Mesenchymal stem cell (in vitro differentiated cells and primary cell): Measurements from ENCODE around the gene HAPLN3.

Experiments
- DNase-seq: peaks from one replicate; pipeline ENCODE4 v3.0.0-alpha.2; 2013
- H2AFZ ChIP-seq: one replicate; pipeline ENCODE4 v1.6.1; 2013; ENCODE audit warnings: low read depth, mild to moderate bottlenecking, control low read depth, inconsistent platforms, low read length, moderate library complexity
- H2AK5ac ChIP-seq: 2 replicates; pipeline ENCODE4 v1.6.1; 2013; ENCODE audit warnings: low read length, moderate library complexity, mild to moderate bottlenecking, inconsistent platforms; ENCODE audit not compliant: severe bottlenecking
- H2BK120ac ChIP-seq: one replicate; pipeline ENCODE4 v1.6.1; 2013; ENCODE audit warnings: low read depth, mild to moderate bottlenecking, inconsistent platforms, low read length, moderate library complexity
- H2BK12ac ChIP-seq, 2 experiments: one replicate each; pipeline ENCODE4 v1.6.1; 2013; ENCODE audit warnings: inconsistent platforms in 2 of 2, low read length in 2 of 2, mild to moderate bottlenecking in 2 of 2, moderate library complexity in 2 of 2, control low read depth in 1 of 2
- H2BK15ac ChIP-seq: one replicate; pipeline ENCODE4 v1.6.1; 2013; ENCODE audit warnings: mild to moderate bottlenecking, low read depth, inconsistent platforms; ENCODE audit not compliant: poor library complexity, severe bottlenecking
- H2BK5ac ChIP-seq: 2 replicates; pipeline ENCODE4 v1.6.1; 2013; ENCODE audit warnings: low read depth, mild to moderate bottlenecking, low read length, control low read depth, inconsistent platforms; ENCODE audit not compliant: poor library complexity, severe bottlenecking
- H3K14ac ChIP-seq, 2 experiments: one replicate each; pipeline ENCODE4 v1.6.1; 2013; ENCODE audit warnings: inconsistent platforms in 2 of 2, low read length in 2 of 2, control low read depth in 1 of 2, mild to moderate bottlenecking in 1 of 2, moderate library complexity in 1 of 2
- H3K18ac ChIP-seq, 2 experiments: one replicate each; pipeline ENCODE4 v1.6.1; 2013; ENCODE audit warnings: inconsistent platforms in 2 of 2, low read length in 2 of 2, control low read depth in 1 of 2, low read depth in 1 of 2, mild to moderate bottlenecking in 1 of 2
- H3K23ac ChIP-seq, 2 experiments: one replicate each; pipeline ENCODE4 v1.6.1; 2013; ENCODE audit warnings: inconsistent platforms in 2 of 2, low read length in 2 of 2, mild to moderate bottlenecking in 2 of 2, moderate library complexity in 2 of 2, control low read depth in 1 of 2
- H3K27ac ChIP-seq: 2 replicates; pipeline ENCODE4 v1.5.1; 2013; ENCODE audit warnings: mild to moderate bottlenecking, moderate library complexity, low read length, control low read depth, inconsistent platforms; ENCODE audit not compliant: poor library complexity, severe bottlenecking
- H3K27me3 ChIP-seq, 2 experiments: 2 replicates each; pipeline versions ENCODE4 v1.6.1 to v1.7.0; 2013; ENCODE audit warnings: low read length in 2 of 2, mild to moderate bottlenecking in 2 of 2, moderate library complexity in 2 of 2, control low read depth in 1 of 2, inconsistent platforms in 1 of 2; ENCODE audit not compliant: control insufficient read depth in 1 of 2, insufficient read depth in 1 of 2
- H3K36me3 ChIP-seq, 2 experiments: 2 replicates each; pipeline versions ENCODE4 v1.6.1 to v1.7.0; 2013; ENCODE audit warnings: low read length in 2 of 2, control low read depth in 1 of 2, inconsistent platforms in 1 of 2, low read depth in 1 of 2, mild to moderate bottlenecking in 1 of 2; ENCODE audit not compliant: insufficient read depth in 2 of 2, control insufficient read depth in 1 of 2
- H3K4ac ChIP-seq, 2 experiments: one replicate each; pipeline ENCODE4 v1.6.1; 2013; ENCODE audit warnings: inconsistent platforms in 2 of 2, low read length in 2 of 2, mild to moderate bottlenecking in 2 of 2, moderate library complexity in 2 of 2, control low read depth in 1 of 2, low read depth in 1 of 2
- H3K4me1 ChIP-seq: 2 replicates; pipeline ENCODE4 v1.6.1; 2013; ENCODE audit warnings: low read depth, low read length, control low read depth; ENCODE audit not compliant: control insufficient read depth, insufficient read depth
- H3K4me2 ChIP-seq: 2 replicates; pipeline ENCODE4 v1.6.1; 2013; ENCODE audit warnings: low read length, mild to moderate bottlenecking, inconsistent platforms; ENCODE audit not compliant: poor library complexity, severe bottlenecking
- H3K4me3 ChIP-seq, 2 experiments: 2 replicates each; pipeline versions ENCODE4 v1.5.1 to v1.7.0; 2013; ENCODE audit warnings: low read length in 2 of 2, mild to moderate bottlenecking in 2 of 2, control low read depth in 1 of 2, low read depth in 1 of 2; ENCODE audit not compliant: insufficient read depth in 1 of 2
- H3K79me1 ChIP-seq: replicated peaks from 2 replicates; pipeline ENCODE4 v1.6.1; 2013; ENCODE audit warnings: mild to moderate bottlenecking, control low read depth, low read length, inconsistent platforms; ENCODE audit not compliant: poor library complexity, severe bottlenecking
- H3K9ac ChIP-seq: 2 replicates; pipeline ENCODE4 v1.7.0; 2013; ENCODE audit warnings: mild to moderate bottlenecking, low read length, moderate library complexity
- H3K9me3 ChIP-seq: 2 replicates; pipeline ENCODE4 v1.7.0; 2013; ENCODE audit warnings: mild to moderate bottlenecking, low read length; ENCODE audit not compliant: control insufficient read depth
- H4K8ac ChIP-seq: one replicate; pipeline ENCODE4 v1.6.1; 2013; ENCODE audit warnings: inconsistent platforms, mild to moderate bottlenecking, low read length, moderate library complexity
- H4K91ac ChIP-seq: one replicate; pipeline ENCODE4 v1.6.1; 2013; ENCODE audit warnings: mild to moderate bottlenecking, low read length, inconsistent platforms
- WGBS: methylation state at CpG from one replicate; pipeline ENCODE4 v1.1.7; 2013; ENCODE audit warnings: mixed read lengths; 5-methylcytosine and 5-hydroxymethylcytosine counted together

Gene HAPLN3

DNA sequence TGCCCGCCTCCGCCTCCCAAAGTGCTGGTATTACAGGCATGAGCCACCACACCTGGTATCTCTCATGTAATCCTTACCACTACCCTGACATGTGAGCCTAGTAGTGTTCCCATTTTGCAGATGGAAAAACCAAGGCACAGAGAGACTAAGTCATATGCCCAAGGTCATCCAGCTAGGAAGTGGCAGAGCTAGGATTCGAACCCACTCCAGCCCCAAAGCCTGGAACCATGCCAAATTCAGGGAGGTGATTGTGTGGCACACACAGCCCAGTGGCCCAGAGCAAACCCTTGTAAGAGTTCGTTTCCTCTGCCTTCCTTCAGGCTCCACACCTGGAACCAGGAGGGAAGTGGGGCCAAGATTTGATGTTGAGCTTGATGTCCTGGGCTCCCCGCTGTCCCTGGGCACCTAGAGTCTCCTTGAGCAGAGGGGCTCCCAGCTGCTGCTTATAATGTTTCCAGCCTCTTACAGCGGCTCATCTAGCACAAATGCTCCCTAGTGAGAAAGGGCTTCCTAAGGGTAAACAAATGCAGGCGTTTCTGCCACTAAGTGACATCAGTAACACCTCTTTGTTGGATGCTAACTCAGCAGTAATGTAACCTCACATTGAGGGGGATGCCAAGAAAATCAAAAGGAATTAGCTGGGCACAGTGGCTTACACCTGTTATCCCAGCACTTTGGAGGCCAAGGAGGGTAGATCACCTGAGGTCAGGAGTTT is 3.6 kb downstream of the HAPLN3 start:
- Histone ChIP-seq H2AFZ (no peak overlapping the region), H3K18ac (no peak overlapping the region), H3K14ac (no peak overlapping the region), H3K4me1 (peaks cover 17% of the 10 kb centered on the region), H2BK15ac (no peak overlapping the region), H3K36me3 (peaks cover 0 to 5% of the 10 kb centered on the region in 2 experiments), H3K27ac (no peak overlapping the region), H3K4me2 (no peak overlapping the region), H3K4me3 (no peak overlapping the region), H3K4ac (no peak overlapping the region), H3K9me3 (no peaks in the 10 kb centered on the region), H3K79me1 (no peaks in the 10 kb centered on the region), H3K23ac (no peak overlapping the region), H4K91ac (no peak overlapping the region), H2AK5ac (no peak overlapping the region), H2BK120ac (no peak overlapping the region), H4K8ac (no peak overlapping the region), H3K27me3 (peaks cover 14 to 27% of the 10 kb centered on the region in 2 experiments), H2BK5ac (no peak overlapping the region), H2BK12ac (no peak overlapping the region), H3K9ac (no peak overlapping the region)
- WGBS, result 77% methylated on average over 7 of the region's 7 CpGs
- no peak for DNase-seq

DNA sequence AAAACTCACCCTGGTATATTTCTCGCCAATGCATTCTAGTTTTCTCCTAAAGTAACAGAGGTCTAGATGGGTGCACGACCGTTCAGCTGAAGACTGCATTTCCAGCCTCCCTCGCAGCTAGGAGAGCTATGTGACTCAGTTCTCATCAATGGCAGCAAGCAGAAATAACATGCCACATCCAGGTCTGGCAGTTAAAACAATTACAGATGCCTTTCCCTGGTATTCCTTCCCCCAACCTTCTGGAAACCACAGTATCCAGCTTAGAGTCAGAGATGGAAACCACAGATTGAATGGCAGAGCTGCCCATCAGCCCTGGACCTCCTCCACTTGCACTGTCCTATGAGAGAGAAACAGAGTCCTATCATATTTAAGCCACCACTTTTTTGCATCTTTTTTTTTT is 4.8 kb downstream of the HAPLN3 start:
- WGBS, result 83% methylated on average over 4 of the region's 4 CpGs

DNA sequence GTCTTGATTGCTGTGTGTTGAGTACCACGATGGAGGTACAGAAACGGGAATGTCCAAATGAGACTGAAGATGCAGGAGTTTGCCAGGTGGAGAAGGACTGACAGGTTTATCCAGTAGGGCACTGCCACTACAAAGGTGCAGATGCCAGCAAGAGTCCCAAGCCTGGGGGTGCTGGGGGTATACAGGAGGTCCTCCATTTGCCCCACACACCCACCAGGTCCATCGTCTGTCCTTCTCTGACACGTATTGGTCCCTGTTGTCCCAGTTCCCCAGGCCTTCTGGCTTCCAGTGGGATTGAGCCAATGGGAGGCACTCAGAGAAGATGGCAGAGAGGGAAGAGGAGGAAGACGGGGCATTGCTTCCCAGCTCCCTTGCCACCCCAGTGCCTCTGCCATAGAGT is 6.6 kb downstream of the HAPLN3 start:
- Histone ChIP-seq H3K9ac (no peak overlapping the region), H3K14ac (no peak overlapping the region), H3K23ac (no peak overlapping the region), H3K4ac (no peak overlapping the region), H3K79me1 (no peaks in the 10 kb centered on the region), H2AFZ (no peak overlapping the region), H3K9me3 (no peaks in the 10 kb centered on the region), H4K8ac (no peak overlapping the region), H3K27me3 (peaks cover 0 to 4% of the 10 kb centered on the region in 2 experiments), H2BK12ac (no peak overlapping the region), H2BK120ac (no peak overlapping the region), H2AK5ac (no peak overlapping the region), H3K27ac (no peak overlapping the region), H3K4me2 (no peak overlapping the region), H3K4me1 (no peaks in the 10 kb centered on the region), H3K4me3 (no peak overlapping the region), H4K91ac (no peak overlapping the region), H3K36me3 (no peaks in the 10 kb centered on the region), H2BK15ac (no peak overlapping the region), H2BK5ac (no peak overlapping the region), H3K18ac (no peak overlapping the region)
- WGBS, result 68% methylated on average over 4 of the region's 5 CpGs
- no peak for DNase-seq

More for the DNA sequence above, 4.8 kb downstream of the HAPLN3 start:
- Histone ChIP-seq H2BK12ac (no peak overlapping the region), H2BK15ac (no peak overlapping the region), H2AFZ (no peak overlapping the region), H3K23ac (no peak overlapping the region), H3K27ac (no peak overlapping the region), H2AK5ac (no peak overlapping the region), H2BK5ac (no peak overlapping the region), H3K9ac (no peak overlapping the region), H3K4me3 (no peak overlapping the region), H3K27me3 (peaks cover 12 to 20% of the 10 kb centered on the region in 2 experiments), H4K91ac (no peak overlapping the region), H3K18ac (no peak overlapping the region), H3K14ac (no peak overlapping the region), H2BK120ac (no peak overlapping the region), H4K8ac (no peak overlapping the region), H3K36me3 (no peaks in the 10 kb centered on the region), H3K4me1 (peaks cover 13% of the 10 kb centered on the region), H3K4ac (no peak overlapping the region), H3K4me2 (no peak overlapping the region), H3K79me1 (no peaks in the 10 kb centered on the region), H3K9me3 (no peaks in the 10 kb centered on the region)
- DNase-seq, result no peak

DNA sequence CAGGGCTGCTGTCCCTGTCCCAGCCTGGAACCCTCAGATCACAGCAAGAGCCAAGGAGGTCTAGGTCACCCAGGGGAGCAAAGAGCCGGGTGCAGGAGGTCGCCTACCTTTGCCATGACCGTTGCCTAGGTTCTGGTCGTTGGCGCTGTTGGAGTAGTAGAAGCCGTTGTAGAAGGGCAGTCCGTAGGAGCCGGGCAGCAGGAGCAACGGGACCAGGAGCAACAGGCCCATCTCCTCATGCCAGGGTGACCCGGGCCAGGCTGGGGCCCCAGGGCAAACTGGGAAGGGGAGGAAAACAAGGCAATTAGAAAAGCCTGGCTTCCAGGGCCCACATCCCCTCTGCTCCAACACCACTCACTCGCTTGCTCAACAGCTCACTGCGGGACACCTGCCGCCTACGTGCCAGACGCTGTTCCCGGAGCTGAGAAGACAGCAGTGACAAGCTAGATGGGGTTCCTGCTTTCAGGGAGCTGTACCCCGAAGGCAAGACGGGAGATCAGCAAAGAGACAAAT is 8.2 kb downstream of the HAPLN3 start:
- no peaks in the 10 kb centered on the region for H3K36me3 ChIP-seq
- peaks cover 5% of the 10 kb centered on the region for H3K4me1 ChIP-seq
- no peak overlapping the region for H3K4ac ChIP-seq
- no peak overlapping the region for H4K91ac ChIP-seq
- WGBS, result 94% methylated on average over 18 of the region's 18 CpGs
- H3K79me1 ChIP-seq, result no peaks in the 10 kb centered on the region
- H2AK5ac ChIP-seq, result no peak overlapping the region
- H3K4me3 ChIP-seq, result no peak overlapping the region
- no peak overlapping the region for H2BK120ac ChIP-seq
- H2AFZ ChIP-seq, result no peak overlapping the region
- H2BK12ac ChIP-seq, result no peak overlapping the region
- no peaks in the 10 kb centered on the region for H3K9me3 ChIP-seq
- no peak overlapping the region for H3K14ac ChIP-seq
- no peak overlapping the region for H3K18ac ChIP-seq
- no peak overlapping the region for H4K8ac ChIP-seq
- no peak overlapping the region for H3K4me2 ChIP-seq
- H3K9ac ChIP-seq, result no peak overlapping the region
- H2BK5ac ChIP-seq, result no peak overlapping the region
- H3K27me3 ChIP-seq, result no peaks in the 10 kb centered on the region
- no peak for DNase-seq
- H2BK15ac ChIP-seq, result no peak overlapping the region
- no peak overlapping the region for H3K27ac ChIP-seq
- H3K23ac ChIP-seq, result no peak overlapping the region
